Liver (tissue), 9 donors: Measurements from ENCODE around the gene SHISA3. TPM values are rescaled to one million over a fixed set of nuclear protein-coding genes. Genes with fewer than 3 reads are reported as not detected.
A peak's percentile ranks its signal among the peaks of the same experiment; 100 is the strongest.

Source experiments
- DNase-seq: peaks from one replicate; pipeline ENCODE4 v3.0.0-alpha.2; 2017; ENCODE audit warnings: low spot score
- H3K27ac ChIP-seq, 2 donors: one replicate each; pipeline ENCODE4 v1.7.0; 2013; ENCODE audit warnings: inconsistent platforms in 2 of 2, low read length in 2 of 2, control low read depth in 1 of 2, low read depth in 1 of 2, mild to moderate bottlenecking in 1 of 2
- H3K27me3 ChIP-seq, 4 donors: one replicate each; pipeline versions ENCODE4 v1.6.1 to v1.7.0; 2013; ENCODE audit warnings: low read length in 3 of 4, inconsistent platforms in 1 of 4, mild to moderate bottlenecking in 1 of 4, moderate library complexity in 1 of 4; ENCODE audit not compliant: control insufficient read depth in 4 of 4, insufficient read depth in 4 of 4
- H3K36me3 ChIP-seq, 4 donors: one replicate each; pipeline versions ENCODE4 v1.6.1 to v1.7.0; 2013; ENCODE audit warnings: low read length in 3 of 4, mild to moderate bottlenecking in 3 of 4, low read depth in 1 of 4, moderate library complexity in 1 of 4; ENCODE audit not compliant: control insufficient read depth in 4 of 4, insufficient read depth in 3 of 4
- H3K4me1 ChIP-seq, 4 donors: one replicate each; pipeline versions ENCODE4 v1.6.1 to v1.7.0; 2013; ENCODE audit warnings: low read length in 3 of 4, mild to moderate bottlenecking in 3 of 4, moderate library complexity in 1 of 4; ENCODE audit not compliant: control insufficient read depth in 4 of 4, insufficient read depth in 4 of 4
- H3K4me3 ChIP-seq, 3 donors: one replicate each; pipeline versions ENCODE4 v1.6.1 to v1.7.0; 2013; ENCODE audit warnings: low read length in 3 of 3, control low read depth in 1 of 3, low read depth in 1 of 3, mild to moderate bottlenecking in 1 of 3
- H3K9ac ChIP-seq, 2 donors: one replicate each; pipeline ENCODE4 v1.7.0; 2013; ENCODE audit warnings: low read length in 2 of 2, mild to moderate bottlenecking in 2 of 2, moderate library complexity in 2 of 2, control low read depth in 1 of 2, low read depth in 1 of 2
- H3K9me3 ChIP-seq, 4 donors: one replicate each; pipeline versions ENCODE4 v1.6.1 to v1.7.0; 2013; ENCODE audit warnings: low read length in 3 of 4; ENCODE audit not compliant: control insufficient read depth in 4 of 4
- EGR1 ChIP-seq, 2 donors: IDR thresholded peaks; 2 replicates each; pipeline ENCODE4 v1.6.1; 2016 to 2018; ENCODE audit warnings: antibody characterized with exemption in 2 of 2, low read depth in 2 of 2
- GABPA ChIP-seq, 2 donors: IDR thresholded peaks in 1 of 2; conservative IDR thresholded peaks in 1 of 2; 2 replicates each; pipeline ENCODE4 v1.6.1; 2016; ENCODE audit warnings: antibody characterized with exemption in 2 of 2, mild to moderate bottlenecking in 1 of 2, moderate library complexity in 1 of 2
- HNF4A ChIP-seq, 2 donors: conservative IDR thresholded peaks; 2 replicates each; pipeline ENCODE4 v1.6.1; 2016; ENCODE audit warnings: antibody characterized with exemption in 2 of 2, mild to moderate bottlenecking in 2 of 2
- HNF4G ChIP-seq: IDR thresholded peaks from 2 replicates; pipeline ENCODE4 v1.6.1; 2016; ENCODE audit warnings: antibody characterized with exemption
- JUND ChIP-seq, 2 donors: IDR thresholded peaks; 2 replicates each; pipeline ENCODE4 v1.6.1; 2016; ENCODE audit warnings: antibody characterized with exemption in 2 of 2
- NR2F2 ChIP-seq: IDR thresholded peaks from 2 replicates; pipeline ENCODE4 v1.6.1; 2016; ENCODE audit warnings: antibody characterized with exemption
- RAD21 ChIP-seq, 2 donors: IDR thresholded peaks; 2 replicates each; pipeline ENCODE4 v1.6.1; 2016; ENCODE audit warnings: antibody characterized with exemption in 2 of 2, mild to moderate bottlenecking in 2 of 2
- SP1 ChIP-seq: IDR thresholded peaks from 2 replicates; pipeline ENCODE4 v1.6.1; 2018; ENCODE audit warnings: antibody characterized with exemption, mild to moderate bottlenecking
- TAF1 ChIP-seq: conservative IDR thresholded peaks from 2 replicates; pipeline ENCODE4 v1.6.1; 2016; ENCODE audit warnings: antibody characterized with exemption, mild to moderate bottlenecking
- YY1 ChIP-seq: IDR thresholded peaks from 2 replicates; pipeline ENCODE4 v1.6.1; 2016; ENCODE audit warnings: antibody characterized with exemption, mild to moderate bottlenecking
- WGBS: extraction: QIAGEN DNeasy Blood & Tissue Kit; methylation state at CpG from one replicate; pipeline ENCODE4 v1.1.7; 2013; 5-methylcytosine and 5-hydroxymethylcytosine counted together
- polyA plus RNA-seq, 2 donors: library from polyadenylated mRNA; stranded (reverse) in 1 of 2; unstranded in 1 of 2; fragments of 200-250 nt in 1 of 2; fragments of >200 nt in 1 of 2; fragmentation: Nextera tagmentation in 1 of 2; extraction: Ambion mirVana in 1 of 2; gene quantifications; one replicate each; pipeline versions ENCODE4 v1.2.1 to v1.2.3, GENCODE V29; 2013 to 2015
- total RNA-seq, 2 donors: library from RNA; depleted of rRNA; stranded (reverse); fragments of >200 nt; gene quantifications; one replicate each; pipeline ENCODE4 v1.2.3, GENCODE V29; 2014
- TF ChIP-seq, protein P1 (sequence below): IDR thresholded peaks from 2 replicates; pipeline ENCODE4 v1.6.1; 2016; ENCODE audit warnings: antibody characterized with exemption
- TF ChIP-seq, protein P2 (sequence below): fragments of 150-350 bp; IDR thresholded peaks from 2 replicates; pipeline ENCODE4 v1.5.1; 2017; ENCODE audit warnings: improper control_type of control experiment, low read depth, low read length; ENCODE audit not compliant: missing input control
- TF ChIP-seq, protein P3 (sequence below): IDR thresholded peaks from 2 replicates; pipeline ENCODE4 v1.6.1; 2016; ENCODE audit warnings: antibody characterized with exemption, mild to moderate bottlenecking
- TF ChIP-seq, protein P4 (sequence below): IDR thresholded peaks from 2 replicates; pipeline ENCODE4 v1.6.1; 2016; ENCODE audit warnings: antibody characterized with exemption
- TF ChIP-seq, protein P5 (sequence below): IDR thresholded peaks from 2 replicates; pipeline ENCODE4 v1.6.1; 2016; ENCODE audit warnings: antibody characterized with exemption
- donor health status: healthy.
- donor health status: healthy.
- donor health status: healthy.
- donor health status: healthy.
- donor health status: healthy.

Gene SHISA3
- total and polyA plus RNA-seq, 4 donors = 0.25 to 0.63 (median 0.56) TPM; not detected in 1

DNA sequence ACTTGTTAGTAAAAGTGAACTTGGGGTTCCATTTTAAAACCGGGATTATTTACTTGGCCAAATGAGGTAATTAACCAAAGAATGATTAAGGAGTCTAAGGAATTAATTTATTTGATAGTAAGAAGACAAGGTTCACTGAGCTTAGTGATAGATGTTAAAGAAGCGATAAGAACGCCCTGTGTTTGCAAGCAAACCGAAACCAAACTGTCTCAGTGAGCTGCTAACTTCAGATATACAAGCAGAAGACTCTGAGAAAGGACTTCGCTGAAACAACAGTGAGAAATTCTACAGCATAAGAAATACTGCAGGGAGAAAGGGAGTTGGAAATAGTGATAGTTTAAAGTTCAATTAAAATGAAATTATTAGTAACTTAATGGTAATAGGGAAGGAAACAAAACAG lies 37.6 kb upstream of the SHISA3 start:
- Histone ChIP-seq H3K36me3 (no peaks in the 10 kb centered on the region), H3K9ac (no peak overlapping the region), H3K4me3 (no peak overlapping the region), H3K27ac (no peak overlapping the region), H3K27me3 (peaks cover 0 to 4% (median 1%) of the 10 kb centered on the region in 4 donors), H3K4me1 (peaks cover 0 to 8% (median 0%) of the 10 kb centered on the region in 4 donors), H3K9me3 (no peaks in the 10 kb centered on the region)
- TF ChIP-seq, protein P1, sequence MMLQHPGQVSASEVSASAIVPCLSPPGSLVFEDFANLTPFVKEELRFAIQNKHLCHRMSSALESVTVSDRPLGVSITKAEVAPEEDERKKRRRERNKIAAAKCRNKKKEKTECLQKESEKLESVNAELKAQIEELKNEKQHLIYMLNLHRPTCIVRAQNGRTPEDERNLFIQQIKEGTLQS = no peak
- no peak for TF ChIP-seq HNF4G
- no peak for DNase-seq
- 40% methylated on average over 5 of the region's 5 CpGs for WGBS

DNA sequence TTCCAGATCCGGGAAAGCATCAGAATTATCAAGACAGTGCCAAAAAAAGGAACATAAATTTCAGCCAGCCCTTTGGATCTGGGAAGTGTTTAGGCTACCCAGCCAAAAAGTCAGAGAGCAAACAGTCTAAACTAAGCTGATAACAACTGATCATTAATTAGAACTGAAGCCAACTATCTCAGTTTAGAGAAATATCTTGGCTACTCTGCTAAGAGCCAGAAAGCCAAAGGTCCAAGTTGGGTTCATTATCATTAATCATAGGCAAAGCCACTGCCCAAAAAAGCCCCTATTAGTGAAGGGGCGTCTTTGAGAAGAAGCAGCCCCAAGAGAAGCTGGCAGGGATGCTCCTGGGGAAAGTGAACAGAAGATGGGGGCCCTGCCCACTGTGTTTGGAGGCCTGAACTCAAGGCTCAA lies 37.0 kb upstream of the SHISA3 start:
- 48% methylated on average over 2 of the region's 2 CpGs for WGBS
- H3K9ac ChIP-seq = no peak overlapping the region
- peaks cover 0 to 4% (median 1%) of the 10 kb centered on the region in 4 donors for H3K27me3 ChIP-seq
- no peaks in the 10 kb centered on the region for H3K9me3 ChIP-seq
- TF ChIP-seq, protein P2, sequence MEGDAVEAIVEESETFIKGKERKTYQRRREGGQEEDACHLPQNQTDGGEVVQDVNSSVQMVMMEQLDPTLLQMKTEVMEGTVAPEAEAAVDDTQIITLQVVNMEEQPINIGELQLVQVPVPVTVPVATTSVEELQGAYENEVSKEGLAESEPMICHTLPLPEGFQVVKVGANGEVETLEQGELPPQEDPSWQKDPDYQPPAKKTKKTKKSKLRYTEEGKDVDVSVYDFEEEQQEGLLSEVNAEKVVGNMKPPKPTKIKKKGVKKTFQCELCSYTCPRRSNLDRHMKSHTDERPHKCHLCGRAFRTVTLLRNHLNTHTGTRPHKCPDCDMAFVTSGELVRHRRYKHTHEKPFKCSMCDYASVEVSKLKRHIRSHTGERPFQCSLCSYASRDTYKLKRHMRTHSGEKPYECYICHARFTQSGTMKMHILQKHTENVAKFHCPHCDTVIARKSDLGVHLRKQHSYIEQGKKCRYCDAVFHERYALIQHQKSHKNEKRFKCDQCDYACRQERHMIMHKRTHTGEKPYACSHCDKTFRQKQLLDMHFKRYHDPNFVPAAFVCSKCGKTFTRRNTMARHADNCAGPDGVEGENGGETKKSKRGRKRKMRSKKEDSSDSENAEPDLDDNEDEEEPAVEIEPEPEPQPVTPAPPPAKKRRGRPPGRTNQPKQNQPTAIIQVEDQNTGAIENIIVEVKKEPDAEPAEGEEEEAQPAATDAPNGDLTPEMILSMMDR = no peak
- TF ChIP-seq EGR1 (IDR thresholded peaks at IDR 0.05; ENCODE audit: low read depth in 2 of 2) = no peak
- TF ChIP-seq NR2F2 = peak; percentile 87
- TF ChIP-seq RAD21 (IDR thresholded peaks at IDR 0.05) = no peak
- no peak for TF ChIP-seq HNF4A (conservative IDR thresholded peaks at IDR 0.05)
- no peak for DNase-seq
- H3K4me3 ChIP-seq = no peak overlapping the region
- H3K36me3 ChIP-seq = no peaks in the 10 kb centered on the region
- peaks cover 0 to 8% (median 0%) of the 10 kb centered on the region in 4 donors for H3K4me1 ChIP-seq
- H3K27ac ChIP-seq = no peak overlapping the region

DNA sequence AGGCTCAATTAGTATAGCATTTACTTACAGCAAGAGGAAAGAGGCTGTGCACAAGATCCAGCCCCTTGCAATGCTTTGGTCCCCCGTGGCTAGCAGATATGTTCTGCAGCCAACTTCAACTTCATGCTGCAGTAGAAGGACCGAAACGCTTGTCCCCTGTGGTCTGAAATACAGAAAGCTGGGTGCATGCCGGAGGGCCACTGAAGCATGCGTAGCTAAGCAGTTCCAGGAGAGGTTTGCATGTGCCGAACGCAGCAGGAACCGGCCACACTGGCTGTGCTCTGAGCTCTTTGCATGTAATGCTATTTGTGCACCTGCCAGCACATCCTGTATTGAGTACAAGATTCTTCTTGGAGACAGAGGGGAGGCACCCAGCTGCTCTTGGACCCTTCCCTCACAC lies 35.8 kb upstream of the SHISA3 start:
- Histone ChIP-seq H3K9ac (no peak overlapping the region), H3K36me3 (no peaks in the 10 kb centered on the region), H3K9me3 (no peaks in the 10 kb centered on the region), H3K27ac (no peak overlapping the region), H3K4me3 (no peak overlapping the region), H3K27me3 (peaks cover 0 to 4% (median 0%) of the 10 kb centered on the region in 4 donors), H3K4me1 (peaks cover 0 to 8% (median 0%) of the 10 kb centered on the region in 4 donors)
- DNase-seq = no peak
- TF ChIP-seq SP1 (no peak), JUND (IDR thresholded peaks at IDR 0.05) (no peak), NR2F2 (no peak), HNF4A (conservative IDR thresholded peaks at IDR 0.05) (no peak), EGR1 (IDR thresholded peaks at IDR 0.05; ENCODE audit: low read depth in 2 of 2) (no peak), GABPA (IDR thresholded peaks at IDR 0.05 in 1 of 2, conservative IDR thresholded peaks at IDR 0.05 in 1 of 2) (no peak), TAF1 (no peak), HNF4G (no peak), RAD21 (IDR thresholded peaks at IDR 0.05) (no peak), YY1 (no peak)
- TF ChIP-seq, protein P3, sequence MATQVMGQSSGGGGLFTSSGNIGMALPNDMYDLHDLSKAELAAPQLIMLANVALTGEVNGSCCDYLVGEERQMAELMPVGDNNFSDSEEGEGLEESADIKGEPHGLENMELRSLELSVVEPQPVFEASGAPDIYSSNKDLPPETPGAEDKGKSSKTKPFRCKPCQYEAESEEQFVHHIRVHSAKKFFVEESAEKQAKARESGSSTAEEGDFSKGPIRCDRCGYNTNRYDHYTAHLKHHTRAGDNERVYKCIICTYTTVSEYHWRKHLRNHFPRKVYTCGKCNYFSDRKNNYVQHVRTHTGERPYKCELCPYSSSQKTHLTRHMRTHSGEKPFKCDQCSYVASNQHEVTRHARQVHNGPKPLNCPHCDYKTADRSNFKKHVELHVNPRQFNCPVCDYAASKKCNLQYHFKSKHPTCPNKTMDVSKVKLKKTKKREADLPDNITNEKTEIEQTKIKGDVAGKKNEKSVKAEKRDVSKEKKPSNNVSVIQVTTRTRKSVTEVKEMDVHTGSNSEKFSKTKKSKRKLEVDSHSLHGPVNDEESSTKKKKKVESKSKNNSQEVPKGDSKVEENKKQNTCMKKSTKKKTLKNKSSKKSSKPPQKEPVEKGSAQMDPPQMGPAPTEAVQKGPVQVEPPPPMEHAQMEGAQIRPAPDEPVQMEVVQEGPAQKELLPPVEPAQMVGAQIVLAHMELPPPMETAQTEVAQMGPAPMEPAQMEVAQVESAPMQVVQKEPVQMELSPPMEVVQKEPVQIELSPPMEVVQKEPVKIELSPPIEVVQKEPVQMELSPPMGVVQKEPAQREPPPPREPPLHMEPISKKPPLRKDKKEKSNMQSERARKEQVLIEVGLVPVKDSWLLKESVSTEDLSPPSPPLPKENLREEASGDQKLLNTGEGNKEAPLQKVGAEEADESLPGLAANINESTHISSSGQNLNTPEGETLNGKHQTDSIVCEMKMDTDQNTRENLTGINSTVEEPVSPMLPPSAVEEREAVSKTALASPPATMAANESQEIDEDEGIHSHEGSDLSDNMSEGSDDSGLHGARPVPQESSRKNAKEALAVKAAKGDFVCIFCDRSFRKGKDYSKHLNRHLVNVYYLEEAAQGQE = no peak
- TF ChIP-seq, protein P4, sequence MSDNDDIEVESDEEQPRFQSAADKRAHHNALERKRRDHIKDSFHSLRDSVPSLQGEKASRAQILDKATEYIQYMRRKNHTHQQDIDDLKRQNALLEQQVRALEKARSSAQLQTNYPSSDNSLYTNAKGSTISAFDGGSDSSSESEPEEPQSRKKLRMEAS = no peak
- TF ChIP-seq, protein P2 = no peak
- TF ChIP-seq, protein P5, sequence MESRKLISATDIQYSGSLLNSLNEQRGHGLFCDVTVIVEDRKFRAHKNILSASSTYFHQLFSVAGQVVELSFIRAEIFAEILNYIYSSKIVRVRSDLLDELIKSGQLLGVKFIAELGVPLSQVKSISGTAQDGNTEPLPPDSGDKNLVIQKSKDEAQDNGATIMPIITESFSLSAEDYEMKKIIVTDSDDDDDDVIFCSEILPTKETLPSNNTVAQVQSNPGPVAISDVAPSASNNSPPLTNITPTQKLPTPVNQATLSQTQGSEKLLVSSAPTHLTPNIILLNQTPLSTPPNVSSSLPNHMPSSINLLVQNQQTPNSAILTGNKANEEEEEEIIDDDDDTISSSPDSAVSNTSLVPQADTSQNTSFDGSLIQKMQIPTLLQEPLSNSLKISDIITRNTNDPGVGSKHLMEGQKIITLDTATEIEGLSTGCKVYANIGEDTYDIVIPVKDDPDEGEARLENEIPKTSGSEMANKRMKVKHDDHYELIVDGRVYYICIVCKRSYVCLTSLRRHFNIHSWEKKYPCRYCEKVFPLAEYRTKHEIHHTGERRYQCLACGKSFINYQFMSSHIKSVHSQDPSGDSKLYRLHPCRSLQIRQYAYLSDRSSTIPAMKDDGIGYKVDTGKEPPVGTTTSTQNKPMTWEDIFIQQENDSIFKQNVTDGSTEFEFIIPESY = no peak
- 85% methylated on average over 8 of the region's 8 CpGs for WGBS
